BJ (cell line): ENCODE measurements around the gene ABAT. TPM values are rescaled to one million over a fixed set of nuclear protein-coding genes. Genes with fewer than 3 reads are reported as not detected.

ENCODE experiments used
- CTCF ChIA-PET: fragments of 350-600 bp; formaldehyde crosslinking; extraction: SDS; loops from one replicate; lab custom pipeline; 2021; ENCODE audit warnings: antibody characterized with exemption, inconsistent platforms; lab: Yijun Ruan, JAX
- POLR2A ChIA-PET: fragments of 300-600 bp; sonication (Branson Sonifier 250); formaldehyde crosslinking; extraction: SDS; loops from one replicate; lab custom pipeline; 2021; ENCODE audit warnings: antibody characterized with exemption; lab: Charles Lee
- DNase-seq: peaks from one replicate; pipeline ENCODE4 v3.0.0-alpha.2; 2011; ENCODE audit warnings: low read depth
- H3K27me3 ChIP-seq: 2 replicates; pipeline ENCODE4 v1.6.0; 2011; ENCODE audit warnings: low read length; ENCODE audit not compliant: control insufficient read depth, insufficient read depth
- H3K36me3 ChIP-seq: 2 replicates; pipeline ENCODE4 v1.5.1; 2011; ENCODE audit warnings: low read length; ENCODE audit not compliant: control insufficient read depth, insufficient read depth
- H3K4me3 ChIP-seq: 2 replicates; pipeline ENCODE4 v1.5.1; 2011; ENCODE audit warnings: low read depth, mild to moderate bottlenecking, control low read depth, low read length
- polyA plus RNA-seq: library from polyadenylated mRNA; depleted of rRNA; stranded (reverse); fragments of >200 nt; gene quantifications from 2 replicates; pipeline ENCODE4 v1.2.3, GENCODE V29; 2011
- TF ChIP-seq, protein P1 (sequence below): IDR thresholded peaks from 2 replicates; pipeline ENCODE4 v1.5.1; 2011; ENCODE audit warnings: low read depth, mild to moderate bottlenecking, control low read depth, inconsistent platforms, low read length, moderate library complexity; ENCODE audit not compliant: insufficient read depth

ABAT gene
- polyA plus RNA-seq, 1 experiment = 3.5 TPM

DNA sequence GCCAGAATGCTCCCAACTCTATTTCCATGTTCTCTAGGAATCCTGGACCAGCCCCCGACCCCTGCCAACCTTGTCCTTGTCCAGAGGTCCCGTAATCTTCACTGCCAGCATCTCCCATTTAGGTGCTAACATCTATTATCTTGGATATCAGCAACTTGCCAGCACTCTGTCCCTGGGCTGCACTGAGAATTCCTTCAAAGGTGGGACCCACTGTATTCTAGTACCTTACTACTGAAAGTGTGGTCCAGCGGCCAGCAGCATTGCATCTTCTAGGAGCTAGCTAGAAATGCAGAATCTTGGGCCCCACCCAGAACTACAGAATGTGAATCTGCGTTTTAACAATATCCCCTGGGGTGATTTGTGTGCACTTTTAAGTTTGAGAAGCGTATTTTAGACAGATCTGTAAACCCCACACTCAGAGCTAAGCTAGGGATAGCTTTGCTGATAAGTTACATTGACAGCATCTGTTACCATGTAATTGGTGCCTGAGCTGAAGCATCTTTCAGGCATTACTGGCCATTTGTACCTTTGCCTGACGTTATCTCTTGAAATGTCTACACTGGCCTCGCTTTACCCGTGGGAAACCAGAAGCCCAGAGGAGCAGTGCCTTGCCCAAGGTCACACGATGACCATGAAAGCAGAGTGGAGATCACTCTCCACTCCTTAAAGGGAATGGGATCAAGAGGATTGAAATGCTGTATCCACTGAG lies 8.3 kb downstream of the ABAT start:
- ChIA-PET POLR2A (no interaction called here), CTCF (interaction anchor here (1.4 kb wide), 1 partner anchor 108 kb away, joined by 3 read pairs; no protein-coding TSS in a partner anchor)
- no peaks in the 10 kb centered on the region for H3K36me3 ChIP-seq
- no peak for DNase-seq
- H3K4me3 ChIP-seq = no peak overlapping the region
- TF ChIP-seq, protein P1, sequence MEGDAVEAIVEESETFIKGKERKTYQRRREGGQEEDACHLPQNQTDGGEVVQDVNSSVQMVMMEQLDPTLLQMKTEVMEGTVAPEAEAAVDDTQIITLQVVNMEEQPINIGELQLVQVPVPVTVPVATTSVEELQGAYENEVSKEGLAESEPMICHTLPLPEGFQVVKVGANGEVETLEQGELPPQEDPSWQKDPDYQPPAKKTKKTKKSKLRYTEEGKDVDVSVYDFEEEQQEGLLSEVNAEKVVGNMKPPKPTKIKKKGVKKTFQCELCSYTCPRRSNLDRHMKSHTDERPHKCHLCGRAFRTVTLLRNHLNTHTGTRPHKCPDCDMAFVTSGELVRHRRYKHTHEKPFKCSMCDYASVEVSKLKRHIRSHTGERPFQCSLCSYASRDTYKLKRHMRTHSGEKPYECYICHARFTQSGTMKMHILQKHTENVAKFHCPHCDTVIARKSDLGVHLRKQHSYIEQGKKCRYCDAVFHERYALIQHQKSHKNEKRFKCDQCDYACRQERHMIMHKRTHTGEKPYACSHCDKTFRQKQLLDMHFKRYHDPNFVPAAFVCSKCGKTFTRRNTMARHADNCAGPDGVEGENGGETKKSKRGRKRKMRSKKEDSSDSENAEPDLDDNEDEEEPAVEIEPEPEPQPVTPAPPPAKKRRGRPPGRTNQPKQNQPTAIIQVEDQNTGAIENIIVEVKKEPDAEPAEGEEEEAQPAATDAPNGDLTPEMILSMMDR = no peak
- H3K27me3 ChIP-seq = no peaks in the 10 kb centered on the region

DNA sequence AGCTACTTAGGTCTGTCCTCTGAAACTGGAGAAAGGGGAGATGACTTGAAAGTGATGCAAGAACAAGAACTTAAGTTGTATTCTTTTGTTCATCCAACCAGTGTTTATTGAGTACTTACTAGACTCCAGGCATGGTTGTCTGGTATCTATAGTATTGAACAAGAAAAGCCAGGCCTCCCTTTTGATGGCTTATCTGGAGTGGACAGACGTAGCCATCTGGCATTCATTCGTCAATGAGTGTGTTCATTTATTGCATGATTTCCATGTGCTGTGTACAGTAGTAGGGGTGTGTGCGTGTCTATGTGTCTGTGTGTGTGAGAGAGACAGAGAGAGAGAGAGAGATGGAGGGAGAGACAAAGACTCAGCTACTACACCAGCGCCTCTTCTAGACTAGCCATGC lies 9.2 kb downstream of the ABAT start:
- TF ChIP-seq, protein P1 = no peak
- no peaks in the 10 kb centered on the region for H3K27me3 ChIP-seq
- H3K4me3 ChIP-seq = no peak overlapping the region
- POLR2A ChIA-PET = no interaction called here
- CTCF ChIA-PET = interaction anchor here (1.4 kb wide), 1 partner anchor 108 kb away, joined by 3 read pairs; no protein-coding TSS in a partner anchor
- DNase-seq = no peak
- H3K36me3 ChIP-seq = no peaks in the 10 kb centered on the region

GRCh38 chr16:8685617-8686016 lies 11.2 kb downstream of the ABAT start:
- ChIA-PET POLR2A (no interaction called here), CTCF (no interaction called here)
- Histone ChIP-seq H3K27me3 (no peaks in the 10 kb centered on the region), H3K36me3 (no peaks in the 10 kb centered on the region), H3K4me3 (no peak overlapping the region)
- TF ChIP-seq, protein P1 = no peak
- DNase-seq = no peak

- Histone ChIP-seq H3K4me3 (no peak overlapping the region), H3K27me3 (no peaks in the 10 kb centered on the region), H3K36me3 (no peaks in the 10 kb centered on the region)
- ChIA-PET CTCF (no interaction called here), POLR2A (no interaction called here)
- no peak for DNase-seq
- TF ChIP-seq, protein P1 = no peak
Measured at GRCh38 chr16:8686031-8686621, 11.7 kb downstream of the ABAT start.

- no peak for DNase-seq
- TF ChIP-seq, protein P1 = no peak
- Histone ChIP-seq H3K4me3 (no peak overlapping the region), H3K27me3 (no peaks in the 10 kb centered on the region), H3K36me3 (no peaks in the 10 kb centered on the region)
- CTCF ChIA-PET = no interaction called here
- POLR2A ChIA-PET = no interaction called here
Measured at GRCh38 chr16:8686879-8687278, 12.5 kb downstream of the ABAT start.
